Liver (tissue), 3 donors: ENCODE results near the gene ATP4A.

Experiments
- EGR1 ChIP-seq, 2 donors: IDR thresholded peaks; 2 replicates each; pipeline ENCODE4 v1.6.1; 2016 to 2018; ENCODE audit warnings: antibody characterized with exemption in 2 of 2, low read depth in 2 of 2
- FOXA2 ChIP-seq: IDR thresholded peaks from 2 replicates; pipeline ENCODE4 v1.6.1; 2016; ENCODE audit warnings: antibody characterized with exemption
- GABPA ChIP-seq, 2 donors: IDR thresholded peaks in 1 of 2; conservative IDR thresholded peaks in 1 of 2; 2 replicates each; pipeline ENCODE4 v1.6.1; 2016; ENCODE audit warnings: antibody characterized with exemption in 2 of 2, mild to moderate bottlenecking in 1 of 2, moderate library complexity in 1 of 2
- JUND ChIP-seq, 2 donors: IDR thresholded peaks; 2 replicates each; pipeline ENCODE4 v1.6.1; 2016; ENCODE audit warnings: antibody characterized with exemption in 2 of 2
- RAD21 ChIP-seq, 2 donors: IDR thresholded peaks; 2 replicates each; pipeline ENCODE4 v1.6.1; 2016; ENCODE audit warnings: antibody characterized with exemption in 2 of 2, mild to moderate bottlenecking in 2 of 2
- SP1 ChIP-seq: IDR thresholded peaks from 2 replicates; pipeline ENCODE4 v1.6.1; 2018; ENCODE audit warnings: antibody characterized with exemption, mild to moderate bottlenecking
- YY1 ChIP-seq: IDR thresholded peaks from 2 replicates; pipeline ENCODE4 v1.6.1; 2016; ENCODE audit warnings: antibody characterized with exemption, mild to moderate bottlenecking
- TF ChIP-seq, protein P1 (sequence below): fragments of 150-350 bp; IDR thresholded peaks from 2 replicates; pipeline ENCODE4 v1.5.1; 2017; ENCODE audit warnings: improper control_type of control experiment, low read depth, low read length; ENCODE audit not compliant: missing input control
- TF ChIP-seq, protein P2 (sequence below): IDR thresholded peaks from 2 replicates; pipeline ENCODE4 v1.6.1; 2016; ENCODE audit warnings: antibody characterized with exemption, mild to moderate bottlenecking
- TF ChIP-seq, protein P3 (sequence below): IDR thresholded peaks from 2 replicates; pipeline ENCODE4 v1.6.1; 2016; ENCODE audit warnings: antibody characterized with exemption
- TF ChIP-seq, protein P4 (sequence below): IDR thresholded peaks from 2 replicates; pipeline ENCODE4 v1.6.1; 2016; ENCODE audit warnings: antibody characterized with exemption
- donor health status: healthy.
- donor health status: healthy.

GRCh38 chr19:35545855-35546381 is 17.5 kb downstream of the ATP4A start:
- TF ChIP-seq, protein P1, sequence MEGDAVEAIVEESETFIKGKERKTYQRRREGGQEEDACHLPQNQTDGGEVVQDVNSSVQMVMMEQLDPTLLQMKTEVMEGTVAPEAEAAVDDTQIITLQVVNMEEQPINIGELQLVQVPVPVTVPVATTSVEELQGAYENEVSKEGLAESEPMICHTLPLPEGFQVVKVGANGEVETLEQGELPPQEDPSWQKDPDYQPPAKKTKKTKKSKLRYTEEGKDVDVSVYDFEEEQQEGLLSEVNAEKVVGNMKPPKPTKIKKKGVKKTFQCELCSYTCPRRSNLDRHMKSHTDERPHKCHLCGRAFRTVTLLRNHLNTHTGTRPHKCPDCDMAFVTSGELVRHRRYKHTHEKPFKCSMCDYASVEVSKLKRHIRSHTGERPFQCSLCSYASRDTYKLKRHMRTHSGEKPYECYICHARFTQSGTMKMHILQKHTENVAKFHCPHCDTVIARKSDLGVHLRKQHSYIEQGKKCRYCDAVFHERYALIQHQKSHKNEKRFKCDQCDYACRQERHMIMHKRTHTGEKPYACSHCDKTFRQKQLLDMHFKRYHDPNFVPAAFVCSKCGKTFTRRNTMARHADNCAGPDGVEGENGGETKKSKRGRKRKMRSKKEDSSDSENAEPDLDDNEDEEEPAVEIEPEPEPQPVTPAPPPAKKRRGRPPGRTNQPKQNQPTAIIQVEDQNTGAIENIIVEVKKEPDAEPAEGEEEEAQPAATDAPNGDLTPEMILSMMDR: no peak
- TF ChIP-seq SP1 (no peak), GABPA (IDR thresholded peaks at IDR 0.05 in 1 of 2, conservative IDR thresholded peaks at IDR 0.05 in 1 of 2) (no peak), EGR1 (IDR thresholded peaks at IDR 0.05; ENCODE audit: low read depth in 2 of 2) (no peak), RAD21 (IDR thresholded peaks at IDR 0.05) (no peak), FOXA2 (no peak), YY1 (no peak), JUND (IDR thresholded peaks at IDR 0.05) (no peak)
- TF ChIP-seq, protein P2, sequence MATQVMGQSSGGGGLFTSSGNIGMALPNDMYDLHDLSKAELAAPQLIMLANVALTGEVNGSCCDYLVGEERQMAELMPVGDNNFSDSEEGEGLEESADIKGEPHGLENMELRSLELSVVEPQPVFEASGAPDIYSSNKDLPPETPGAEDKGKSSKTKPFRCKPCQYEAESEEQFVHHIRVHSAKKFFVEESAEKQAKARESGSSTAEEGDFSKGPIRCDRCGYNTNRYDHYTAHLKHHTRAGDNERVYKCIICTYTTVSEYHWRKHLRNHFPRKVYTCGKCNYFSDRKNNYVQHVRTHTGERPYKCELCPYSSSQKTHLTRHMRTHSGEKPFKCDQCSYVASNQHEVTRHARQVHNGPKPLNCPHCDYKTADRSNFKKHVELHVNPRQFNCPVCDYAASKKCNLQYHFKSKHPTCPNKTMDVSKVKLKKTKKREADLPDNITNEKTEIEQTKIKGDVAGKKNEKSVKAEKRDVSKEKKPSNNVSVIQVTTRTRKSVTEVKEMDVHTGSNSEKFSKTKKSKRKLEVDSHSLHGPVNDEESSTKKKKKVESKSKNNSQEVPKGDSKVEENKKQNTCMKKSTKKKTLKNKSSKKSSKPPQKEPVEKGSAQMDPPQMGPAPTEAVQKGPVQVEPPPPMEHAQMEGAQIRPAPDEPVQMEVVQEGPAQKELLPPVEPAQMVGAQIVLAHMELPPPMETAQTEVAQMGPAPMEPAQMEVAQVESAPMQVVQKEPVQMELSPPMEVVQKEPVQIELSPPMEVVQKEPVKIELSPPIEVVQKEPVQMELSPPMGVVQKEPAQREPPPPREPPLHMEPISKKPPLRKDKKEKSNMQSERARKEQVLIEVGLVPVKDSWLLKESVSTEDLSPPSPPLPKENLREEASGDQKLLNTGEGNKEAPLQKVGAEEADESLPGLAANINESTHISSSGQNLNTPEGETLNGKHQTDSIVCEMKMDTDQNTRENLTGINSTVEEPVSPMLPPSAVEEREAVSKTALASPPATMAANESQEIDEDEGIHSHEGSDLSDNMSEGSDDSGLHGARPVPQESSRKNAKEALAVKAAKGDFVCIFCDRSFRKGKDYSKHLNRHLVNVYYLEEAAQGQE: no peak
- TF ChIP-seq, protein P3, sequence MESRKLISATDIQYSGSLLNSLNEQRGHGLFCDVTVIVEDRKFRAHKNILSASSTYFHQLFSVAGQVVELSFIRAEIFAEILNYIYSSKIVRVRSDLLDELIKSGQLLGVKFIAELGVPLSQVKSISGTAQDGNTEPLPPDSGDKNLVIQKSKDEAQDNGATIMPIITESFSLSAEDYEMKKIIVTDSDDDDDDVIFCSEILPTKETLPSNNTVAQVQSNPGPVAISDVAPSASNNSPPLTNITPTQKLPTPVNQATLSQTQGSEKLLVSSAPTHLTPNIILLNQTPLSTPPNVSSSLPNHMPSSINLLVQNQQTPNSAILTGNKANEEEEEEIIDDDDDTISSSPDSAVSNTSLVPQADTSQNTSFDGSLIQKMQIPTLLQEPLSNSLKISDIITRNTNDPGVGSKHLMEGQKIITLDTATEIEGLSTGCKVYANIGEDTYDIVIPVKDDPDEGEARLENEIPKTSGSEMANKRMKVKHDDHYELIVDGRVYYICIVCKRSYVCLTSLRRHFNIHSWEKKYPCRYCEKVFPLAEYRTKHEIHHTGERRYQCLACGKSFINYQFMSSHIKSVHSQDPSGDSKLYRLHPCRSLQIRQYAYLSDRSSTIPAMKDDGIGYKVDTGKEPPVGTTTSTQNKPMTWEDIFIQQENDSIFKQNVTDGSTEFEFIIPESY: no peak
- TF ChIP-seq, protein P4, sequence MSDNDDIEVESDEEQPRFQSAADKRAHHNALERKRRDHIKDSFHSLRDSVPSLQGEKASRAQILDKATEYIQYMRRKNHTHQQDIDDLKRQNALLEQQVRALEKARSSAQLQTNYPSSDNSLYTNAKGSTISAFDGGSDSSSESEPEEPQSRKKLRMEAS: no peak
